ENCODE measurements around the gene SLC22A5. TPM values are rescaled to one million over a fixed set of nuclear protein-coding genes. Genes with fewer than 3 reads are reported as not detected.

SLC22A5 gene
- total and polyA plus RNA-seq, 2 of the 8 experiments (the other 6 are each of a cell fraction or from before 2014, with no cell fraction given): 4.0 to 9.0 TPM

DNA sequence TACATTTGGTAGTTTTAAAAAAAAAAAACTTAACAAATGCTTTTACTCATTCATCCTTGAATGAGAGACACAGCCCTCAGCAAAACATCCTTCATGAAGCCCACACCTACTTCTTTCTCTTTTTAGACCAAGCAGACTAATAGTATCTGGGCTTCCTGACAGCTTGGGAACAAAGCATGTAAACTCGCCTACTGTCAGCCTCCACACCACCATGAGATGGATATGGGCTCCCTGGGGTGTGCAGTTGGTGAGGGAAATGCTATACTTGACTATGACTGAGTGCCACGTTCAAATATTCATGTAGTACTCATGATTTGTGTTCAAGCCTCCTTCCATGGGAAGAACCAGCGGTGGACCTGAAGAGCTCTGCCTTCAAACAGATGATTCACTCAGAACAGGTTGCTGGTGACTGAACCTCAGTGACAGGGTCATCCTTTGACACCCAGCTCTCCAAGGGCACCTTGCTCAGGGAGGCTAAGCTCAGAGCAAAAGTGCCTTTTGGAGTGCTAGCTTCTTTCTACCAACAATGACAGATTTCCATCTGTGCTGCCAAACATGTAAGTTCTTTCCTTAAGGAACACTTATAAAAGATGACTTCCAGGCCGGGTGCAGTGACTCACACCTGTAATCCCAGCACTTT is 36.8 kb downstream of the SLC22A5 start:
- Histone ChIP-seq H3K23ac (ENCODE audit: insufficient read length) (no peak overlapping the region), H3K14ac (ENCODE audit: insufficient read length) (no peak overlapping the region), H3K79me1 (ENCODE audit: low read depth, low read length) (no peaks in the 10 kb centered on the region), H4K91ac (replicated peaks; ENCODE audit: insufficient read length, low read length) (no peak overlapping the region), H3K18ac (ENCODE audit: extremely low read depth, low read length) (no peak overlapping the region), H3K36me3 (ENCODE audit: control insufficient read depth in 2 of 4, insufficient read depth in 4 of 4, low read length in 3 of 4) (no peaks in the 10 kb centered on the region), H3K27ac (ENCODE audit: low read depth, low read length) (no peak overlapping the region), H3K9ac (replicated peaks in 1 of 4; ENCODE audit: extremely low read depth in 1 of 4, low read depth in 3 of 4, low read length in 3 of 4) (no peak overlapping the region), H4K5ac (ENCODE audit: insufficient read length, low read depth, low read length) (no peak overlapping the region), H2BK120ac (replicated peaks; ENCODE audit: low read depth, low read length) (no peak overlapping the region), H3K4ac (replicated peaks; ENCODE audit: insufficient read length, low read depth, low read length) (no peak overlapping the region), H3K4me1 (replicated peaks in 1 of 4; ENCODE audit: control insufficient read depth in 3 of 4, insufficient read depth in 4 of 4, low read length in 3 of 4) (peaks cover 0 to 3% (median under 1%) of the 10 kb centered on the region in 4 experiments; a peak in 3 of 7 replicates), H4K20me1 (replicated peaks in 1 of 2; ENCODE audit: control insufficient read depth in 1 of 2, insufficient read depth in 2 of 2, low read length in 2 of 2) (no peaks in the 10 kb centered on the region), H2BK20ac (ENCODE audit: low read length) (no peak overlapping the region), H2BK5ac (ENCODE audit: low read depth, low read length) (no peak overlapping the region), H3K79me2 (ENCODE audit: control insufficient read depth in 1 of 2, insufficient read depth in 2 of 2, low read length in 2 of 2) (no peaks in the 10 kb centered on the region), H2BK15ac (ENCODE audit: low read length) (no peak overlapping the region), H2BK12ac (ENCODE audit: low read depth, low read length) (no peak overlapping the region), H3K23me2 (ENCODE audit: low read depth, low read length) (0 out of 2 replicates have a peak, but pooled peaks cover 2% of the 10 kb centered on the region), H4K8ac (ENCODE audit: extremely low read depth, insufficient read depth, low read length) (no peak overlapping the region), H2AFZ (ENCODE audit: low read length) (no peak overlapping the region), H3K56ac (replicated peaks; ENCODE audit: insufficient read length, low read depth, low read length) (no peak overlapping the region), H3K4me3 (ENCODE audit: extremely low read depth in 1 of 4, insufficient read depth in 2 of 4, low read depth in 3 of 4, low read length in 4 of 4) (no peak overlapping the region), H3K27me3 (replicated peaks in 1 of 4; ENCODE audit: control insufficient read depth in 3 of 4, extremely low read depth in 1 of 4, insufficient read depth in 3 of 4, low read length in 3 of 4) (no peaks in the 10 kb centered on the region), H3K9me3 (ENCODE audit: insufficient read depth in 2 of 2, low read depth in 1 of 2, low read length in 1 of 2) (no peaks in the 10 kb centered on the region), H2AK5ac (ENCODE audit: low read depth, low read length) (no peak overlapping the region), H3K4me2 (ENCODE audit: insufficient read depth in 1 of 2, low read depth in 2 of 2, low read length in 2 of 2) (no peak overlapping the region)
- FAIRE-seq: no peak
- ChIA-PET POLR2A (ENCODE audit: partially characterized antibody) (interaction anchor here (0.9 to 1.3 kb wide), 2 partner anchors 12 to 84 kb away, joined by 3 read pairs; partner anchors contain the start of gene IRF1), CTCF (ENCODE audit: partially characterized antibody) (interaction anchor here (0.6 to 4.3 kb wide), 6 partner anchors 10 to 342 kb away, joined by 3 to 22 read pairs (median 6); no protein-coding TSS in a partner anchor)
- DNase-seq (ENCODE audit: low read depth in 1 of 2, low spot score in 2 of 2): no peak
- 88% methylated on average over 4 of the region's 4 CpGs; no CpG with 5 or more reads in 1 of the 2 experiments for WGBS, 2 experiments (ENCODE audit: extremely low coverage in 1 of 2, insufficient coverage in 1 of 2, insufficient read length in 1 of 2, insufficient replicate concordance in 2 of 2, low coverage in 1 of 2, low lambda C conversion rate in 2 of 2, missing lambda C conversion rate in 1 of 2)
- no peak for TF ChIP-seq ZNF274 (IDR thresholded peaks at IDR 0.05; ENCODE audit: borderline replicate concordance, extremely low read depth, low read length)
- TF ChIP-seq CBX8 (IDR thresholded peaks at IDR 0.05; ENCODE audit: borderline replicate concordance, low read depth, low read length): no peak
- no peak for TF ChIP-seq MAFK (IDR thresholded peaks at IDR 0.05; ENCODE audit: low read depth, low read length)
- no peak for TF ChIP-seq TAF1 (IDR thresholded peaks at IDR 0.05; ENCODE audit: low read depth, low read length)
- no peak for TF ChIP-seq KDM4A (IDR thresholded peaks at IDR 0.05; ENCODE audit: low read depth, low read length, severe bottlenecking)
- no peak for TF ChIP-seq FOSL1 (IDR thresholded peaks at IDR 0.05; ENCODE audit: insufficient read depth, low read depth, low read length)
- no peak for TF ChIP-seq ASH2L (IDR thresholded peaks at IDR 0.05; ENCODE audit: low read length)
- TF ChIP-seq RBBP5 (IDR thresholded peaks at IDR 0.05; ENCODE audit: borderline replicate concordance, low read depth, low read length): no peak
- TF ChIP-seq KDM5A (IDR thresholded peaks at IDR 0.05; ENCODE audit: low read length): no peak

Data from H1 (cell line).